ENCODE measurements around the gene HMGXB3.
"Not testable (repeated sequence)": the region's sequence is repeated elsewhere in the genome, so short reads cannot be mapped to it uniquely, and the experiment has no call there.

The HMGXB3 gene

DNA sequence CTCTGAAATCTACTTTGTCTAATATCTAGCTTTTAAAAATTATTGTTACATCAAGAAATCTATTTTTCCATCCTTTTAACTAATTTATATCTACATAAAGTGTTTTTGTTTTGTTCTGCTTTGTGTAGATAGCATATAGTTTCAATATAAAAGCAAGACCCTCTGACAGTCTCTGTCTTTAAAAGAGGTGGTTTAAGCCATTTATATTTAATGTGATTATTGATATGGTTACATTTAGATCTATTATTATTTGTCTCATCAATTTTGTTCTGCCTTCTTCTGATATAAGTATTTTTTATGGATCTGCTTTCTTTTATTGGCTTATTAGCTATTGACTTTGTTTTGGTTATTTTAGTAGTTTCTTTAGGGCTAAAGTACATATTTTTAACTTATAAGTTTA lies 16.0 kb downstream of the HMGXB3 start:
- no peak for FAIRE-seq

DNA sequence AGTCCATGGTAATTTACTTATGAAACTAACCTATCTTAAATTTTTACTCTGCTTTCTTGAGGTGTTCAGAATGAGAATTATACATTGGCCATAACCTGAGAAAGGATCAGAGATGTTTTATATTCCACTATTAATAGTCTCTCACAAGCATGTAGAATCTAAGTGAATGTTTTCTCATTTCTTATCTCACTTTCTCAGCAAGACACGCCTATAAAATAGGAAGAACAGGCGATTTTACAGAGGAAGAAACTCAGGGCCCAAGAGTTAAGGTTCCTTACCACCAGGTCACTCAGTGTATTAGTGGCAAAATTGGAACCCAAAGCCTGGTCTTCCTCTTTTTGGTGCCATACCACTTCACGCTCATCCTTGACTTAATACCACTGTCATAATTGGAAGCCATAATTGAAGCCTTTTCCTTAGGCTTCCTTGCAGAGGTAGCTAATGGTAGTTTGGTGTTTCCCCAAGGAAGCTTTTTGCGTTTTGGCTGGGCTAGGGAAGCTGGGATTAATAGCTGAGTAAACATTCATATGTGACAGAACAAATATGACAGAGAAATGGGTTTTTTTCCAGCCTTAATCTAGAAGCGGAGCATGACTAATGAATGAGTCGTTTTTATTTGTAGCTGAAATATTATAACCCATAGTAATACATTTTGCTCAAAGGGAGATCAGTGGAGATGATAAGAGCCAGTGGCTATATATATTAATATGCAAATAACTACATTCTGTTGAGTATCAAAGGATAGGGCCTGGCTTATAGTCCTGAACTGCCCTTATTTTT lies 16.9 kb downstream of the HMGXB3 start:
- FAIRE-seq: no peak
- DNase-seq (ENCODE audit: insufficient read length, low spot score): no peak

More for the DNA sequence above, 16.0 kb downstream of the HMGXB3 start:
- DNase-seq (ENCODE audit: insufficient read length, low spot score): no peak

DNA sequence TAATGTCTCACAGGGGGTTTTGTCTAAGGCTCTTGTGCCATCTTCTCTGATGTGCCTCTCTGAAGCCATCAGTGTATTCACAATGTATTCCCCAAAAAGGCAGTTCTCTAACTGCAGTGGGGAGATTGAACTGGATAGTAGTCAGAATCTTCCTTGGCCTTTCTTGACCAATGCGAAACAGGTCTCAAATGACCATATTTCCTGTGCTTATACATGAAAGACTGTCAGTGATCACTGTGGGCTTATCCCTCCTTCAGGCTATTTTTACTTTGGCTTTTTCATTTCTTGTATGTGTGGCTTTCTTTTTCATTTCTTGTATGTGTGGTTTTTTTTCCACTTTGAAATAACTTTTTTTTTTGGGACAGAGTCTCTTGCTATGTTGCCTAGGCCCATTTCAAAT lies 19.7 kb downstream of the HMGXB3 start:
- DNase-seq (ENCODE audit: insufficient read length, low spot score) (no peak), FAIRE-seq (no peak)

DNA sequence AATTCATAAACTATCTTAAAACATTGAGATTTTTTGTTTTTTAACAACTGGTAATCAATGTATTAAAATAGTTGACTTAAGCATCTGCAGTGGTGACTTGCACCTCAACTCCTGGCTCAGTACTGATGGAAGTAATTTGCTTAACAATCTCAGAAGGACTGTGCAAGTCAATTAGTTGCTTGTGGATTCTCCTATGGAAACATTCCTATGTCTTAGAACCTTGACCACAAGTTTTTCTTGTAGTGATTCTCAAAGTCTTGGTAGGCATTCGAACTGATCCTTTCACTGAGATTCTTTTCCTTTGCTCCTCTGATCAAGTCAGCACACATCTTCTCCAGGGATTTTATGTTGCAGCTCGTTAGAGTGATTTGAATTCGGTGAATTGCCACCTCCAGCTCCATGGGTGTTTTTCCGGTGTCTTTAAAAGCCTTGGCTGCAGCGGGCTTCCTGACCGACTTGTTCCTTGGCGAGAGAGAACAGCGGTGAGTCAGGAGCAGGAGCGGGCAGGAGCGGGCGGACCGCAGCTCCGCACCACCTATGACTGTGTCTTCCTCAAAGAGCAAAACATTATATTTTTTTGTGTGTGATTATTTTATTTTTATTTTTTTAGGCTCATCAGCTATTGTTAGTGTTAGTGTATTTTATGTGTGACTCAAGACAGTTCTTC lies 21.1 kb downstream of the HMGXB3 start:
- DNase-seq (ENCODE audit: insufficient read length, low spot score): no peak

DNA sequence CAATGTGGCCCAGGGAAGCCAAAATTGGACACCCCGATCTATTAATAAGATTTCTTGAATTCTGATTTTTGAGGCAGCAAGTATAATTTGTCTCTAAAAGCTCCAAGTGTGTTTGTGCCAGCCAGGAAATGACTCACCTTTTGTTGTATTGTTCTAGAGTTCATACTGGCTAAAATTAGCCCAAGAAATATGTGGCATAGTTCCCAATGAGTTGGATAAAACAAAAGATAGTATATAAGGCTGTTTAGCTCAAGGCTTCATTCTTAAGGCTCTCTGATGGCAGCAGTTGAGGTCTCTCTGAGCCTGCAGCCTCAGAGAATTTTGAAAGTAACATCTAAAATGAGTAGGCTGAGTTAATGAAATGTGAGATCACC lies 21.6 kb downstream of the HMGXB3 start:
- peak; percentile 42 for DNase-seq (ENCODE audit: insufficient read length, low spot score)
- no peak for FAIRE-seq

More for the DNA sequence above, 21.1 kb downstream of the HMGXB3 start:
- no peak for FAIRE-seq

DNA sequence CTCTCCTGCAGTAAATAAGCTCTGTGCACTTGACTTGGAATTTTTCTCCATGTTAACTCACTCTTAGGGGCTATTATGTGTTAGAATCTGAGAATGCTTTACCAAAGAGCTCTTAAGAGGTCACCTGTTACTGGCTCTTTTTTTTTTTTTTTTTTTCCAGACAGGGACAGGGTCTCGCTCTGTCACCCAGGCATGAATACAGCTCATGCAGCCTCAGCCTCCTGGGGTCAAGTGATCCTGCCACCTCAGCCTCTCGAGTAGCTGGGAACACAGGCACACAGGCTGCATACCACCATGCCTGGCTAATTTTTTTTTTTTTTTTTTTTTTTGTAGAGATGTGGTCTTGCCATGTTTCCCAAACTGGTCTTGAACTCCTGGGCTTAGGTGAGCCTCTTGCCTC lies 22.1 kb downstream of the HMGXB3 start:
- FAIRE-seq (no peak), DNase-seq (ENCODE audit: insufficient read length, low spot score) (no peak)

DNA sequence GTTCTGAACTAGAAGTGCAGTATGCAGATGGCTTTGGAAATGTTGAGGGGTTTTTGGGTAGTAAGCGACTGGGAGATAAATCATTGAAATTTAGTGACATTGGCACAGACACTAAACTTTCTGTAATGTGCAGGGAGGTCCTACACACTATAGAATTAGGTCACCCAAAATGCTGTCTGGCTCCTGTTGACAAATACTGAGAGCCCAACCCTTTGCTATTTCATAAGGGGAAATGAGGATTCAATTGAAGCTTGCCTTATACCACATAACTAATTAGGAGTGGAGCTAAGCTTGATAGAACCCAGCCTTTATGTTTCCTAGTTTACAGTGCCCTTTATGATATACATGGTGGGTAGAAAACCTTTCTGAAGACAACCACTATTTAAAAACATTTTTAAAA lies 22.6 kb downstream of the HMGXB3 start:
- DNase-seq (ENCODE audit: insufficient read length, low spot score): no peak
- FAIRE-seq: no peak

DNA sequence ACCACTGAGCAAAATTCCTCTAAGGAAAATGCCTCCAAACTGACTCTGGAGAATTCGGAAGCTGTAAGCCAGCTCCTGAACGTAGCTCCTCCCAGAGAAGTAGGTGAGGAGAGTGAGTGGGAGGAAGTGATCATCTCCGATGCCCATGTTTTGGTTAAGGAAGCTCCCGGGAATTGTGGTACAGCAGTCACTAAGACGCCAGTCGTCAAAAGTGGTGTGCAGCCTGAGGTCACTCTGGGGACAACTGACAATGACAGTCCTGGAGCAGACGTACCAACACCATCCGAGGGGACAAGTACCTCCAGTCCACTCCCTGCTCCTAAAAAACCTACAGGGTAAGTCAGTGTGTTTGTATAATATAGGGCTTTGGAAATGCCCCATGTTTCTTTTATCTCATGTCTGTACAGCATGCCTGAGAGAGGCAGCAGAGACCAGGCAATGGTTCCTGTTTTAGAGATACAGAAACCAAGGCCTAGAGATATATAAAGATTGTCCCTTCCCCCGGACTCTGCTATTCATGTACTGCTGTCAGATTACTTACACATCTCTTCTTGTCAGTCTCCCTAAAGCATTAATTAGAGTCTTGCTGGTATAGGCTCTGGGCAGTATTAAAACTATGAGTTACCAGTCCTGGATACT lies 23.9 kb downstream of the HMGXB3 start:
- DNase-seq (ENCODE audit: insufficient read length, low spot score) (no peak), FAIRE-seq (no peak)

DNA sequence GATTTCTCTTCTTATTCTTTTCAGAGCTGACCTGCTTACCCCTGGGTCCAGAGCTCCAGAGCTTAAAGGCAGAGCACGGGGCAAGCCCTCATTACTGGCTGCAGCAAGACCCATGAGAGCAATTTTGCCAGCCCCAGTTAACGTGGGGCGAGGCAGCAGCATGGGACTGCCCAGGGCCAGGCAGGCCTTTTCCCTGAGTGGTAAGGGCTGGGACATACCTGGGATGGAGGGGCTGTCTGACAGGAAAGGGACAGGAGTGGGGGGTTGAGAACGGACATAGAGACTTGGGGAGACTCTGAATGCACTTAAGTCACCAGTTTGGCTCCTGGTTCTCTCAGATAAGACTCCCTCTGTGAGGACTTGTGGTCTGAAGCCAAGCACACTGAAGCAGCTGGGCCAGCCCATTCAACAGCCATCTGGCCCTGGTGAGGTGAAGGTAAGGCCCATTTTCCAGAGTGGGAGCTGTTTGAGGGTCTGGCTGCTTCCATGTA lies 26.2 kb downstream of the HMGXB3 start:
- DNase-seq (ENCODE audit: insufficient read length, low spot score) (no peak), FAIRE-seq (no peak)

DNA sequence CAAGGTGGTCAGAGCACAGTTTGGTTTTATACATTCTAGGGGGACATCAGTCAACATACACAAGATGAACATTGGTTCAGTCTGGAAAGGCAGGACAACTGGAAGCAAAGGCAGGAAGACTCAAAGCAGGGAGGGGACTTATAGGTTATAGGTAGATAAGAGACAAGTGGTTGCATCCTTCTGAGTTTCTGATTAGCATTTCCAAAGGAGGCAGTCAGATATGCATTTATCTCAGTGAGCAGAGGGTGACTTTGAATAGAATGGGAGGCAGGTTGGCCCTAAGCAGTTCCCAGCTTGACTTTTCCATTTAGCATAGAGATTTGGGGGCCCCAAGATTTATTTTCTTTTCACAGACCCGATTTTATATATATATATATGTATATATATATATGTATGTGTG lies 27.5 kb downstream of the HMGXB3 start:
- not testable (repeated sequence) for FAIRE-seq; DNase-seq (ENCODE audit: insufficient read length, low spot score)

DNA sequence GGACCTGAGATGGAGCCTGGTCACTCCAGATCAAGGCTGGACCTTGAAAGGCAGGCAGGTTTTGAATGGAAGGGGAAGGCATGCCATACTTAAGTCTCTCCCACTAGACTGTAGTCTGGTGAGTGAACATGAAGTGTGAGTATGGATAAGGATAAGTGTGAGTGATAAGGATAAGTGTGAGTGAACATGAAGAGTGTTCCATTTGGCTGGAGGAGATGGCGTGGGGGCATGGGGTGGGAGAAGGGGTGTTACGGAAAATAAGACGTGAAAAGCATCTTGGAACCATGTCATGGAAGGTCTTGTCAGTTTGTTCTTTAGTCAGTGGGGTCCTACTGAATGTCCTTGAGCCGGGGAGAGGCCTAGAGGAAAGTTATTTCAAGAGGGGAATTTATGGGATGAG lies 32.8 kb downstream of the HMGXB3 start:
- FAIRE-seq: no peak
- DNase-seq (ENCODE audit: insufficient read length, low spot score): no peak

DNA sequence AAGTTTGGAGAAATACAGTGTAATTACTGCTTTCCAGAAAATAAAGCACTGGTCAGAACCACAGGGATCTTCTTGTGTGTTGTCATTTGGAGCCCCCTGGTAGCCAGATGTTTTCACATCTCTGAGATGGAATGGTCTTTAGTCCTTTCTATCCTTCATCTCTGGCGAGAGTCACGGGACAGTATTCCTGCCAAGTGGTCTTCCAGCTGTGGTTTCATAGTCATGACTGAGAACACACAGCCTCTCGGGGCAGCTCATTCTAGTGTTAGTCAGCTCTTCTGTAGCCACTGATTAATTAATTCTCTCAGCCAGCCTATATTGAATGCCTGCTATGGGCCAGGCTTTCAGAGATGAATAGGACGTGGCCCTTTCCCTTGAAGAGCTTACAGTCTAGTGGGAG lies 34.1 kb downstream of the HMGXB3 start:
- no peak for DNase-seq (ENCODE audit: insufficient read length, low spot score)
- no peak for FAIRE-seq

DNA sequence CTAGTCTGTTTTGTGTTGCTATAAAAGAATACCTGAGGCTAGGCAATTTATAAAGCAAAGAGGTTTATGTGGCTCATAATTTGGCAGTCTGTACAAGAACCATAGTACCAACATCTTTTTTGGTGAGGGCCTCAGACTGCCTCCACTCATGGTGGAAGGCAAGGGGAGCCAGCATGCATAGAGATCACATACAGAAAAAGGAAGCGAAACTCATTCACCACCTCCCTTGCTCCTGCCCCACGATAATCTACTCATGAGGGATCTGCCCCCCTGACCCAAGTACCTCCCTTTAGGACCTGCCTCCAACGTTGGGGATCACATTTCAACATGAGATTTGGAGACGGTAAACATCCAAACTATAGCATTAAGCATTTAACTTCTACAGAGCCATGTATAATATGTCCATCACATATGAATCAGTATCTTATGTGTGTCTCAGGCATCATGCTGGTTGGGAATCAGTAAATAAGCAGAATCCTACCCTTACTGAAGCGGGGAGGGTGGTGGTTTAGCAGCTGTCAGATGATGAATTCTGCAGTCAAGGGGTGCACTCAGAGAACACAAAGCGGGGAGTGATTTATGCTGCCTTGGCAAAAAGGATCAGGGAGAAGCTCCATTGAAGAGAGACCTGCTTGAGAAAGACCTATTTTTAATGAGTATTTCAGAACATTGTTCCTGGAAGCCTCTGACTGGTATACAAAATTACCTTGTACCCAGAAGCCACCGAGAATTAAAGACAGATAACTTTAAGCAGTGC lies 34.8 kb downstream of the HMGXB3 start:
- DNase-seq (ENCODE audit: insufficient read length, low spot score) (no peak), FAIRE-seq (no peak)

DNA sequence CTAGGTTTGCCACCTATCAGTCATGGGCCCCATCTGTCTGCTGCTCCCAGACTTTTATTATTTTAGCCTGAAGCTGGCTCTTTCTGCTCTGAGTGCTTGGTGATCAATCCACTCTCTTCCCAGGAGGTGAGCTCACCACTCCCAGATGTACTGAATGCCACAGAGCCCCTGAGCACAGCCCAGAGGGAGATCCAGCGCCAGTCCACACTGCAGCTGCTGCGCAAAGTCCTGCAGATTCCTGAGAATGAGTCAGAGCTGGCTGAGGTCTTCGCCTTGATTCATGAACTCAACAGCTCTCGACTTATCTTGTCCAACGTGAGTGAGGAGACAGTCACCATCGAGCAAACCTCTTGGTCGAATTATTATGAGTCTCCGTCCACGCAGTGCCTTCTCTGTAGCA lies 36.0 kb downstream of the HMGXB3 start:
- DNase-seq (ENCODE audit: insufficient read length, low spot score): peak; percentile 95
- peak; percentile 90 for FAIRE-seq

DNA sequence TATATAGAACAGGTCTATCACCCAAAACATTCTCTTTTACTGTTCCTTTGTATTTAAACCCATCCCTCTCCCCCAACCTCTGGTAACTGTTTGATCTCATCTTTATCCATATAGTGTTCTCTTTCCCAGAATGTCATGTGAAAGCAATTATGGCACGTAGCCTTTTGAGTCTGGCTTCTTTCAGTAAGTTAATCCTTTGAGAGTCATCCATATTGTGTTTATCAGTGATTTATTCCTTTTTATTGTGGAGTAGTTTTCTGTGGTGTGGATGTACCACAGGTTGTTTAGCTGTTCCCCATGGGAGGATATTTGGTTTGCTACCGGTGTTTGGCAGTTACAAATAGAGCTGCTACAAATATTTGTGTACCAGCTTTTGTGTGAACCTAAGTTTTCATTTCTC lies 38.0 kb downstream of the HMGXB3 start:
- FAIRE-seq (no peak), DNase-seq (ENCODE audit: insufficient read length, low spot score) (no peak)

DNA sequence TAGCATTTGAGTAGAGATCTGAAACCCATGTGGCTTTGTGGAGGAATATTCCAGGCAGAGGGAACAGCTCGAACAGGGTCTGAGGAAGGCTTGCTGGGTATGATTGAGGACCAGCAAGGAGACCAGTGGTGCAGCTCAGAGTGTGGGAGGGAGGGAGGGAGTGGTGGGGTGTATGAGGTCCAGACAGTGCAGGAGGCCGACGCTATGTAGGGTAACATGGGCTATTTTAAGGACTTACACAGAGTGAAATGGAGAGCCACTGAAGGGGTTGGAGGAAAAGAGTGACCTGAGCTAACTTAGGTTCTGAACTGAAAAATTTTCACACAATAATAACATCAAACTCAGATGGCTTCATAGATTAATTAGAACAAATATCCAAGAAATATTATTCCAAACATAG lies 41.9 kb downstream of the HMGXB3 start:
- FAIRE-seq (no peak), DNase-seq (ENCODE audit: insufficient read length, low spot score) (no peak)

DNA sequence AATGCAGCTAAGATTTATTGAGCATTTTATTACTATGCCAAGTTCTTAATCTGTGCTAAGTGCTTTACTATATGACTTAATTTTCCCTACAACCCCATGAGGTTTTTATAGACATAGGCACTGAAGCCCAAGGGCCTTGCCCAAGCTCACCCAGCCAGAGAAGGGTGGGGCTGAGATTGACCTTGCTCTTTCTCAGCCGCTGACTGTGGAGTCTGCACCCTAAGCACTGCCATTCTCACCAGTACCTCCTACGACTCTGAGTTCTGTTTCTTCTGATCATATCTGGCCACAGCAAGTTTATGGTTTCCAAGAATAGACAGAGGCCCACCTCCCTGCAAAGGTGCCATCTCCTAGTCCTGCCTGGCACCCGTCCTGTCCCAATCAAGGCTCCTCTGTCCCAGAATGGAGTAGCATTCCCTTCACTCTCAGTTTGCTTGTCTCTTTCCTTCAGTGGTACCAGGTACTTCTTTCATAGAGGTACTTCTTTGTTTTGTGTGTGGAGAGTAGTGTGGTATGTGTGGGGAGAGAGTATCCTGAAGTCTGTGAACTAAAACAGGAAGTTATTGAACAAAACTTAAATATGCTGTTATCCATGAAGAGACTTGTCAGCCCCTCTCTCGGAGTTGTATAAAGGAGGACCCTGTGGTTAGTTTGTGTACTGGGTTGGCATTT lies 43.3 kb downstream of the HMGXB3 start:
- DNase-seq (ENCODE audit: insufficient read length, low spot score) (no peak), FAIRE-seq (peak; percentile 28)

DNA sequence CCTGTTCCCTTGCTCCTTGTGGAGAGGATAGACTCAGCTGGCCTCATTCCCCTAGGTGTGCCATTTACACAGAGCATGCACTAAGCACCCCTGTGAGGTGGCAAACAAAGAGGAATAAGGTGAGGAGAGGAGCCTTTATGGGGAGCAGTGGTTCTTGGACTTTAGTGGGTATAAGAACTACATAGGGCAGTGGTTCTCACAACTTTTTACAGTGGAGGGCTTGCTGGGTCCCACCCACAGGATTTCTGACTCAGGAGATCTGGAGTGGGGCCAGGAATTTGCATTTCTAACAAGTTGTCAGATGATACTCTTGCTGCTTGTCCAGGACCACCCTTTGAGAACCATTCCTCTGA lies 43.8 kb downstream of the HMGXB3 start:
- DNase-seq (ENCODE audit: insufficient read length, low spot score) (no peak), FAIRE-seq (peak; percentile 23)

DNA sequence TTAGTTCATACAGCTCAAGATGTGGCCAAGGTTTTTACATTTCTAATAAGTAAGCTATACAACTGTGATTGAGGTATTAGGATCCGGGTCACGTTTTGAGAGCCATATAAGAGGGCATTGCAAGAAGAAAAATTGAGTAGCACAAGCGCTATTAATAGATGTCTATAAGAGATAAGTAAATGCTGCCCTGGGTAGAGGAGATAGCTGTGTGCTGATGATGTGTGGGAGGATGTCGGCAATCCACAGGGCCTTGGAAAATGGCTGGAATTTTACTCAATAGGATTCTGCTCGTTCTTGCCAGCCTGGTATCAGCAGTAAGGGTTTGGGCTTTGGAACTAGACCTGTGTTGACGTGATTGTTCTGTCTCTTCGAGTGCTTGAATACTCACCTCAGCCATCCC lies 44.2 kb downstream of the HMGXB3 start:
- no peak for DNase-seq (ENCODE audit: insufficient read length, low spot score)

DNA sequence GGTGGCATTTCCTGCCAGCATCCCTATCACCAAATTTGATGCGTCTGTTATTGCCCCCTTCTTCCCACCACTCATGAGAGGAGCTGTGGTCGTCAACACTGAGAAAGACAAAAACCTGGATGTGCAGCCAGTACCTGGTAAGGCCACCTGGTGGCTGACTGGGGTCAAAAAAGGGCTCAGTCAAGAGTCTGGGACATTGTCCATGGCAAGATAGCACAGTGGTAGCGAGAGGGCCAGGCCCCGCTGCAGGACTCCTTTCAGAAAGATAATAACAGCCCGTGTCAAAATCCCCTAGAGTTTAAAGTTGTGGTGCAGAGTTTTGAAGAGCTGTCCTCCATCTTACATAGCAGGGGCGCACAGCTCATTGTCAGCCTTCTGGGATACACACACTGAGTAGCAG lies 45.0 kb downstream of the HMGXB3 start:
- no peak for FAIRE-seq
- no peak for DNase-seq (ENCODE audit: insufficient read length, low spot score)

More for the DNA sequence above, 44.2 kb downstream of the HMGXB3 start:
- no peak for FAIRE-seq

DNA sequence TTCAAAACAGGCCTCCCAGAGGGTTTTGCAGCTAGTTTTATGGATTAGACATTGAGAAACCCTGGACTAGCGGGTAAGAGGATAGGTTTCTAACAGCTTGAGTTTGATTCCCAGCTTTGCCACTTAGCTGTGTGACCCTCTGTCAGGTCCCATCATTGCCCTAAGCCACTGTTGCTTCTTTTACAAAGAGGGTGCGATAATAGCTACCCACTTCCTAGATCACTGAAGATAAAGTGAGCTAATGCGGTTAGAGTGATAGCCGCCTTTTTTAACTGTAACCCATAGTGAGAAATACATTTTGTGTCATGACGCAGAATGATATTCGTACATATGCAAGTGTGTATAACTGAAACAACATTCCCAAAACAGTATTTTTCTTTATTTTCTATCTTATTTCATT lies 45.5 kb downstream of the HMGXB3 start:
- FAIRE-seq: no peak
- no peak for DNase-seq (ENCODE audit: insufficient read length, low spot score)

Measured in HTR-8/SVneo (cell line).